ENCODE measurements around the gene PRKG1. TPM values are rescaled to one million over a fixed set of nuclear protein-coding genes. Genes with fewer than 3 reads are reported as not detected.
A peak's percentile ranks its signal among the peaks of the same experiment; 100 is the strongest.
"Not testable (repeated sequence)": the region's sequence is repeated elsewhere in the genome, so short reads cannot be mapped to it uniquely, and the experiment has no call there.

PRKG1 gene
- total RNA-seq, 6 experiments from 2014 or later: 1.1 to 2.0 (median 1.3) TPM

DNA sequence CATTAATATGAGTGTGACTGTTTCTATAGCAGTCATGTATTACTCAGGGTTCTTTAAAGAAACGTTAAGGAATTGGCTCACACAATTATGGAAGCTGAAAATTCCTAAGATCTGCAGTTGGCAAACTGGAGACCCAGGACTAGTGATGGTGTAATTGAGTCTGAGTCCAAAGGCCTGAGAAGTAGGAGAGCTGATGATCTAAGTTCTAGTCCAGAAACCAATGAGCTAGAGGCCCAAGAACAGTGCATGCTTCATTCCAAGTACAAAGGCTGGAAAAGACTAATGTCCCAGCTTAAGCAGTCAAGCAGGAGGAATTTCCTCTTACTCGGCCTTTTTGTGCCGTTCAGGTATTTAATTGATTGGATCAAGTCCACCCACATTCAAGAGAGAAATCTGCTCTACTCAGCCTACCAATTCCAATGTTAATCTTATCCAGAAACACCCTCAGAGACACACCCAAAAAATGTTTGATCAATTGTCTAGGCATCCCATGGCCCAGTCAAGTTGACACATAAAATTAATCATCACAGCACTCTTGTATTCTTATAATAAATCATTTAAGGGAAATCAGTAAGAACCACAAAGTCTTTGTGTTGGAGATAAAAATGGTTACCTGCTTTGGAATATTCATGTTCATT lies 312.1 kb downstream of the PRKG1 start:
- no peak for TF ChIP-seq POLR2A (IDR thresholded peaks at IDR 0.05)
- TF ChIP-seq, protein P1, sequence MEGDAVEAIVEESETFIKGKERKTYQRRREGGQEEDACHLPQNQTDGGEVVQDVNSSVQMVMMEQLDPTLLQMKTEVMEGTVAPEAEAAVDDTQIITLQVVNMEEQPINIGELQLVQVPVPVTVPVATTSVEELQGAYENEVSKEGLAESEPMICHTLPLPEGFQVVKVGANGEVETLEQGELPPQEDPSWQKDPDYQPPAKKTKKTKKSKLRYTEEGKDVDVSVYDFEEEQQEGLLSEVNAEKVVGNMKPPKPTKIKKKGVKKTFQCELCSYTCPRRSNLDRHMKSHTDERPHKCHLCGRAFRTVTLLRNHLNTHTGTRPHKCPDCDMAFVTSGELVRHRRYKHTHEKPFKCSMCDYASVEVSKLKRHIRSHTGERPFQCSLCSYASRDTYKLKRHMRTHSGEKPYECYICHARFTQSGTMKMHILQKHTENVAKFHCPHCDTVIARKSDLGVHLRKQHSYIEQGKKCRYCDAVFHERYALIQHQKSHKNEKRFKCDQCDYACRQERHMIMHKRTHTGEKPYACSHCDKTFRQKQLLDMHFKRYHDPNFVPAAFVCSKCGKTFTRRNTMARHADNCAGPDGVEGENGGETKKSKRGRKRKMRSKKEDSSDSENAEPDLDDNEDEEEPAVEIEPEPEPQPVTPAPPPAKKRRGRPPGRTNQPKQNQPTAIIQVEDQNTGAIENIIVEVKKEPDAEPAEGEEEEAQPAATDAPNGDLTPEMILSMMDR (IDR thresholded peaks at IDR 0.05): no peak
- intact Hi-C loops (cut with DNase I): no loop called here
- Histone ChIP-seq H3K9me3 (no peaks in the 10 kb centered on the region), H3K27ac (no peak overlapping the region), H3K4me1 (peaks cover 0 to 3% (median 0%) of the 10 kb centered on the region in 4 donors), H3K27me3 (no peaks in the 10 kb centered on the region), H3K36me3 (no peaks in the 10 kb centered on the region), H3K4me3 (no peak overlapping the region)
- ATAC-seq: no peak
- DNase-seq: no peak
- 47% methylated on average over 3 of the region's 3 CpGs for WGBS (ENCODE audit: insufficient coverage, low coverage, low lambda C conversion rate, missing lambda C conversion rate)

DNA sequence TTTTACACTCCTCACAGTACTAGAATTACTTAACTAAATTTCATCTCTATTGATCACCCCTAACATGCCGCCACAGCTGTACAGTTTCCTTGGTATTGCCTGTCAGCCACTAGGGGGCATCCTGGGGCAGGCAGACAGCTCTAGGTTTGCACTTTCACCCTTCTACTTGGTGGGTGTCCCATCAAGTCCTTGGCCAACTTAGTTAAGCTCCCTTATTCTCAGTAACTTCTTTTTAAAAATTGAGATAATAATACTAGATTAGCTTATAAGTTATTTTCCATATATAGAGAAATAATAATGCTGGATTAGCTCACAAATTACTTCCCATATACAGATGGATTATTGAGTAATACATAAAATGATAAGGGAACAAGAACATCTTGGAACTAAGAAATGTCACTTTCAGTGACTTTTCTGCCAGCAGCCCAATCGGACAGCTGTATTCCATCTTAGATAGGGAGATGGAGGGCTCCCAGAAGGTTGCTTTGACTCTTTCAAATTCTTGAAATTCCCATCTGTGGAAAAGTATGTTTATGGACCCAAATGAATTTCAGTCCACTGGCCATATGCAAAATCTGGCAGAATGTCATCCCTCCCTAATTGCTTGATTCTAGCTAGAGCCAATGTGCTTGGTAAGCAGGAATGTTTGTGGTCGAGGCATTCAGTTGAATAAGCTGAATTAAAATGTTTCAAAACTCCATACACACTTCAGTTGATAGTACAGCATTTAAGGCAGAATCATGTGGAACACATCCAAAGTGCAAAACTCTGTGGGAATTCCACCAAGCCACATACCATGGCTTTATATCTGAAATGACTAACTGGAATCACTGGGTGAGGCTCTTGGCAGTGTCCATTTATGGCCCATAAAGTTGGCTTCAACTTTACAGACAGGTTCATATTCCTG lies 315.4 kb downstream of the PRKG1 start:
- H3K36me3 ChIP-seq: no peaks in the 10 kb centered on the region
- TF ChIP-seq, protein P1 (IDR thresholded peaks at IDR 0.05): peak; percentile 40 to 64 (median 56)
- TF ChIP-seq POLR2A (IDR thresholded peaks at IDR 0.05): no peak
- H3K9me3 ChIP-seq: no peaks in the 10 kb centered on the region
- H3K27me3 ChIP-seq: no peaks in the 10 kb centered on the region
- H3K4me3 ChIP-seq: no peak overlapping the region
- 63% methylated on average over 3 of the region's 3 CpGs for WGBS (ENCODE audit: insufficient coverage, low coverage, low lambda C conversion rate, missing lambda C conversion rate)
- no peak overlapping the region for H3K27ac ChIP-seq
- DNase-seq (peak in 1 of 3 donors; percentile 47), ATAC-seq (peak; percentile 53 to 63 (median 56))
- intact Hi-C loops (cut with DNase I): no loop called here
- H3K4me1 ChIP-seq: no peaks in the 10 kb centered on the region

DNA sequence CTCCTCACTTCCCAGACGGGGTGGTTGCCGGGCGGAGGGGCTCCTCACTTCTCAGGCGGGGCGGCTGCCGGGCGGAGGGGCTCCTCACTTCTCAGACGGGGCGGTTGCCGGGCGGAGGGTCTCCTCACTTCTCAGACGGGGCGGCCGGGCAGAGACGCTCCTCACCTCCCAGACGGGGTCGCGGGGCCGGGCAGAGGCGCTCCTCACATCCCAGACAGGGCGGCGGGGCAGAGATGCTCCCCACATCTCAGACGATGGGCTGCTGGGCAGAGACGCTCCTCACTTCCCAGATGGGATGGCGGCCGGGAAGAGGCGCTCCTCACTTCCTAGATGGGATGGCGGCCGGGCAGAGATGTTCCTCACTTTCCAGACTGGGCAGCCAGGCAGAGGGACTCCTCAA lies 318.7 kb downstream of the PRKG1 start:
- H3K4me1 ChIP-seq; H3K27me3 ChIP-seq; H3K4me3 ChIP-seq; ATAC-seq; DNase-seq; H3K36me3 ChIP-seq; intact Hi-C loops (cut with DNase I); H3K9me3 ChIP-seq; H3K27ac ChIP-seq: not testable (repeated sequence)
- WGBS (ENCODE audit: insufficient coverage, low coverage, low lambda C conversion rate, missing lambda C conversion rate): no CpG with 5 or more reads among the region's 29 CpGs

DNA sequence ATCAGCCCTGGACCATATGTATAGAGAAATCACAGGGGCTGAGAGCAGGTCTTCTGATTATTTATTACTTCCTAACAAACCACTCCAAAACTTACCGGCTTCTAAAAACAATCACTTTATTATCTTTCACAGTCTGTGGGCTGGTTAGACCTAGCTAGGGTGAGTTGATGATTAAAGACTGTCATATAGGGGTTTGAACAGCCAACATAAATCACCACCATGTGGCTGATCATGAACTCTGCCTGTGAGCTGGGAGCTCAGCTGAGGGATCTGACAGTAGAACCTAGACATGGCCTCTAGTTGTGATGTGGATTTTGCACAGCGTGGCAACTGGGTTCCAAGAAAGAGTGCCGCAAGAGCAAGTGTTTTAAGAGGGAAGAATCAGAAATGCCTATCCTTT lies 319.8 kb downstream of the PRKG1 start:
- Histone ChIP-seq H3K36me3 (no peaks in the 10 kb centered on the region), H3K9me3 (no peaks in the 10 kb centered on the region), H3K27me3 (no peaks in the 10 kb centered on the region), H3K4me1 (no peaks in the 10 kb centered on the region), H3K27ac (no peak overlapping the region), H3K4me3 (no peak overlapping the region)
- no peak for ATAC-seq
- DNase-seq: no peak
- WGBS (ENCODE audit: insufficient coverage, low coverage, low lambda C conversion rate, missing lambda C conversion rate): 77% methylated on average over 3 of the region's 3 CpGs
- intact Hi-C loops (cut with DNase I): no loop called here
- TF ChIP-seq, protein P1 (IDR thresholded peaks at IDR 0.05): no peak
- TF ChIP-seq POLR2A (IDR thresholded peaks at IDR 0.05): no peak

DNA sequence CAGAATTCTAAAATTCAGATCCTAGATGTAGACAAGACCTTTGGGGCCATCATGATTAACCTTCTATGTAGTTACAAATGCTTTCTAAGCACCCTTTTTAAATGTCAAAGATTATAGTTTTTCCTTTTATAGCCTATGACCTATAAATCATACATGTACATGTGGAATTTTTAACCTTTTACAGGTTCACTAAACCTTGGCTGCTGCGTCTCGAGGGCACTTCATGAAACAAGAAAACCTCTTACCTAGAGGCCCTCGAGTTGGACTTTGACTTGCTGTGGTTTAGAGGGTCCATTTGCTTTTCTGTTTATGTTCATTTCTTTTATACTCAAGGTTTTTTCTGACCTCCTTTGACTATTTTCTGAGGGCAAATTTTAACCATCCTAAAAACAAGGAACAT lies 323.0 kb downstream of the PRKG1 start:
- no peak overlapping the region for H3K4me3 ChIP-seq
- DNase-seq (no peak), ATAC-seq (no peak)
- no peaks in the 10 kb centered on the region for H3K4me1 ChIP-seq
- TF ChIP-seq POLR2A (IDR thresholded peaks at IDR 0.05): no peak
- TF ChIP-seq, protein P1 (IDR thresholded peaks at IDR 0.05): no peak
- H3K36me3 ChIP-seq: no peaks in the 10 kb centered on the region
- intact Hi-C loops (cut with DNase I): no loop called here
- no peak overlapping the region for H3K27ac ChIP-seq
- no peaks in the 10 kb centered on the region for H3K27me3 ChIP-seq
- no peaks in the 10 kb centered on the region for H3K9me3 ChIP-seq
- WGBS (ENCODE audit: insufficient coverage, low coverage, low lambda C conversion rate, missing lambda C conversion rate): 54% methylated on average over 3 of the region's 3 CpGs
